Lower leg skin (tissue), 3 donors: Measurements from ENCODE around the gene IGSF3.
"Not testable (repeated sequence)": the region's sequence is repeated elsewhere in the genome, so short reads cannot be mapped to it uniquely, and the experiment has no call there.

Experiments used
- POLR2A ChIP-seq, 2 donors: fragments of 450-650 bp; IDR thresholded peaks; one replicate each; pipeline ENCODE4 v1.6.1; 2016 to 2017; ENCODE audit warnings: antibody characterized with exemption in 2 of 2, mild to moderate bottlenecking in 1 of 2, moderate library complexity in 1 of 2
- TF ChIP-seq, protein P1 (sequence below), 3 donors: fragments of 450-650 bp; IDR thresholded peaks; one replicate each; pipeline ENCODE4 v1.5.1; 2016; ENCODE audit warnings: antibody characterized with exemption in 3 of 3, mild to moderate bottlenecking in 3 of 3, moderate library complexity in 2 of 3

DNA sequence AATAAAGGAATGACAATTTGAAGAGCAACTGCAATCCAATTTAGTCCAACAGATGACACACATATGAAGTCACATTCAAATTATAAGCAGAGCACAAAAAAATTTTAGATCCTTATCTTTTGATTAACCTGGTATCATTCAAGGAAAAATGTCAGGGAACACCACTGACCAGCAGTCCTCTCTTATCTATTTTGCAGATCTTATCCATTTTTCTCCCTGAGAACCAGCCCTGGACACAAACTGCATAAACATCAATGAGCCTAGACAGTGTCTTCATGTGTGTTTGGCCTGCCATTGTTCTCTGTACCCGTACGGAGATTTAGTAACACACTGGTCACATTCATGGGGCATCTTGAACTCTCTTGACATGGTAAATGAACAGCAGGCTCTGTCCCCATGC lies 14.9 kb downstream of the IGSF3 start:
- TF ChIP-seq, protein P1, sequence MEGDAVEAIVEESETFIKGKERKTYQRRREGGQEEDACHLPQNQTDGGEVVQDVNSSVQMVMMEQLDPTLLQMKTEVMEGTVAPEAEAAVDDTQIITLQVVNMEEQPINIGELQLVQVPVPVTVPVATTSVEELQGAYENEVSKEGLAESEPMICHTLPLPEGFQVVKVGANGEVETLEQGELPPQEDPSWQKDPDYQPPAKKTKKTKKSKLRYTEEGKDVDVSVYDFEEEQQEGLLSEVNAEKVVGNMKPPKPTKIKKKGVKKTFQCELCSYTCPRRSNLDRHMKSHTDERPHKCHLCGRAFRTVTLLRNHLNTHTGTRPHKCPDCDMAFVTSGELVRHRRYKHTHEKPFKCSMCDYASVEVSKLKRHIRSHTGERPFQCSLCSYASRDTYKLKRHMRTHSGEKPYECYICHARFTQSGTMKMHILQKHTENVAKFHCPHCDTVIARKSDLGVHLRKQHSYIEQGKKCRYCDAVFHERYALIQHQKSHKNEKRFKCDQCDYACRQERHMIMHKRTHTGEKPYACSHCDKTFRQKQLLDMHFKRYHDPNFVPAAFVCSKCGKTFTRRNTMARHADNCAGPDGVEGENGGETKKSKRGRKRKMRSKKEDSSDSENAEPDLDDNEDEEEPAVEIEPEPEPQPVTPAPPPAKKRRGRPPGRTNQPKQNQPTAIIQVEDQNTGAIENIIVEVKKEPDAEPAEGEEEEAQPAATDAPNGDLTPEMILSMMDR (IDR thresholded peaks at IDR 0.05), result not testable (repeated sequence)
- not testable (repeated sequence) for TF ChIP-seq POLR2A (IDR thresholded peaks at IDR 0.05)
